Left kidney (tissue), 2 donors: ENCODE data around the gene HABP2. TPM values are rescaled to one million over a fixed set of nuclear protein-coding genes. Genes with fewer than 3 reads are reported as not detected.

ENCODE experiments used
- DNase-seq: peaks from one replicate; pipeline ENCODE4 v3.0.0-alpha.2; 2013
- polyA plus RNA-seq: library from polyadenylated mRNA; unstranded; fragments of 120-200 nt; gene quantifications from one replicate; pipeline ENCODE4 v1.2.1, GENCODE V29; 2013; ENCODE audit not compliant: insufficient read length

The HABP2 gene
- polyA plus RNA-seq, 1 donor: 0.52 TPM

- no peak for DNase-seq
These were observed 5.1 kb downstream of the HABP2 start for GRCh38 chr10:113557903-113558321.

GRCh38 chr10:113560071-113560470 is 7.2 kb downstream of the HABP2 start:
- no peak for DNase-seq

DNA sequence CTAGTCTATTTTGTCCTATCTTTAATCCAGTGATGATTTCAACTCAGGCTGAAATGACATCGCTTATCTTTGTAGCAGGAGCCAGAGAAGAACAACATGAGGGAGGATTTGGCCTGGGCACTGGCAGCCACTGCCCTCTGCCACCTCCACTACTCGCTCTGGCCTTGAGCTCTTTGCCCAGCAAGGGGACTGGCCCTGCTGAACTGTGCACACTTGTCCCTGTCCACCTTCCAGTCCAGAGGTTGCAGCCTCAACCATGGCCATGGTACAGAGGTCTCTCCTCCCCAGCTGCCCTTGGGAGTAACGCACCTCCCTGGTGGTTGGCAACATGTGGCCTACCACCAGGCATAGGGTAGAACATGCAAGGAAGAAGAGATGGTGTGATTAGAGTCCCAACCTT is 8.4 kb downstream of the HABP2 start:
- no peak for DNase-seq

- no peak for DNase-seq
These were observed 9.2 kb downstream of the HABP2 start for GRCh38 chr10:113562069-113562468.

GRCh38 chr10:113562704-113563103 is 9.9 kb downstream of the HABP2 start:
- DNase-seq: no peak

DNA sequence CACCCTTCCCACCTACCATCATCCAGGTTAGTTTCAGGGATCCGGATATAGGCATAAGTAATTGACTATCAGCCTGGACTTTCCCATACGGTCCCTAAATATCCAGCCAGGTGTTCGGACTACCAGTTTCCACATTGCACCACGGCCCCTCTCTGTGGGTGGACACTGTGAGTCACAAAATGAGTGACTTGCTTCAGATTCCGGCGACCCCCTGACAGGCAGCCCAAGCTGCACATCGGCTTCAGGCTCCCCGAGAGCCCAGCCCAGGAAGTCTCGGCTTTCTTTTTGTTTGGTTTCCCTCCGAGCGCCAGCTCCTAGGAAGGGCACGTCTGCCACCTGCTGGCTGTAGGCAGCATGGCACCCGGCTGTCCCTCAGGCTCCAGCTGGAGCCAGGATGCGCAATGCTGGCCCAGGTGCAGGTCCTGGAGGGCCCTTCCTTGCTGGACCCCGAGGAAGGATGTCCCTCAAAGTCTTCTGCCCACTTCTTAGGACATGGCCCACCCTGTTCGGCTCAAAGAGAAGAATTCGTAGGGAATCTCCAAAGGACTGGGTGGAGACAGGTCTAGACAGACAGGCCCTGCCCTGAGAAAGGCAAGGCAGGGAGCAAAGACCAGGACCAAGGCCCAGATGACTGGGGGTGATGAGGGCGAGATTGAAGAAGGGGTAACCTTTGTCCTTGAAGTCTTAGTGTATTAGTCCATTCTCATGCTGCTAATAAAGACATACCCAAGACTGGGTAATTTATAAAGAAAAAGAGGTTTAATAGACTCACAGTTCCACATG is 10.6 kb downstream of the HABP2 start:
- peak; percentile 59 for DNase-seq

- DNase-seq: no peak
These were observed 12.5 kb downstream of the HABP2 start for GRCh38 chr10:113565364-113565763.

DNA sequence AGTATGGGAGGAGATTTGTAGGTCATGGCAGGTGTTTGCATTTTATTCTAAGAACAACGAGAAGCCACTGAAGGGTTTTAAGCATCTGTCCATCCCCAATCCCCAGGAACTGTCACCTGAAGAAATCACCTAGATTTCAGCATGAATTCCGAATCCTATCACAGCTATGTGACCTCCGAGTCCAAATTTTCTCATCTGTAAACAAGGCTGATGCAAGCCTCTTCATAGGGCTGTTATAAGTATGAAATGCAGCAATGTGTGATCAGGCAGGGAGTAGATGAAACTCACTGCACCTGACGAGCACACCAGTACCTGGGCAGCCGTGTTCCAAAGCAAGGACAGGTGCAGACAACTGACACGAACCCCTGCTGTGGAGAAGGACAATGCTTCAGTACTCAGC is 14.0 kb downstream of the HABP2 start:
- no peak for DNase-seq

- DNase-seq: no peak
These were observed 16.7 kb downstream of the HABP2 start for GRCh38 chr10:113569576-113569975.

- no peak for DNase-seq
These were observed 19.9 kb downstream of the HABP2 start for GRCh38 chr10:113572520-113573290.

- DNase-seq: no peak
These were observed 20.5 kb downstream of the HABP2 start for GRCh38 chr10:113573368-113573767.

- DNase-seq: peak; percentile 60
These were observed 24.0 kb downstream of the HABP2 start for GRCh38 chr10:113576852-113577251.

DNA sequence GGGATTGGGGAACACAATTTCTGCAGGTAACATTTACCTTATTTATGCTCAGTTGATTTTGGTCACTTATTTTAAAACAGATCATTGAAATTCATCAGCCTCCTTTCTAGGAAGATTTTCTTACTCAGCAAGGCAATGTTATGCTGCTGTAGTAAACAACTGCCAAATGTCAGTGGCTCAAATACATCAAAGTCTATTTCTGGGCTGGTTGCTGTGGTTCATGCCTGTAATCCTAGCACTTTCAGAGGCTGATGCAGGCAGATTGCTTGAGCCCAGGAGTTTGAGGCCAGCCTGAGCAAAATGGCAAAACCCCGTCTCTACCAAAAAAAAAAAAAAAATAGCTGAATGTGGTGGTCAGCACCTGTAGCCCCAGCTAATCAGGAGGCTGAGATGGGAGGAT is 25.9 kb downstream of the HABP2 start:
- DNase-seq: no peak

DNA sequence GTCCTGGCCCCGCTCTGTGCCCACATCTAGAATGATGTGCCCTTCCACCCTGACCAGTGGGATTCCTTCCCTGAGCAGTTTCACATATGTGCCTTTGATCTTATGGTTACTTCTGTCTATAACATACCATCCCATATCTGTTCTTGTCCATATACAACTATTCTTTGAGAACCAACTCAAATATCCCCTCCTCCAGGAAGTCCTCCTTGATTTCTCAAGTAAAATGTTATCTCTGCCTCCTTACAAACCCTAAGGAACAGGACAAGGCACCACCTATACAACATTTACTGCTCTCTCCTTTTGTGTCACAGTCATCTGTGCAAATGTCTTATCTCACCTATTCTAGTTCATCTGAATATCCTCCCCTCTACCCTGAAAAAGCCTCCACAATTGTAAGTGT is 28.2 kb downstream of the HABP2 start:
- no peak for DNase-seq

DNA sequence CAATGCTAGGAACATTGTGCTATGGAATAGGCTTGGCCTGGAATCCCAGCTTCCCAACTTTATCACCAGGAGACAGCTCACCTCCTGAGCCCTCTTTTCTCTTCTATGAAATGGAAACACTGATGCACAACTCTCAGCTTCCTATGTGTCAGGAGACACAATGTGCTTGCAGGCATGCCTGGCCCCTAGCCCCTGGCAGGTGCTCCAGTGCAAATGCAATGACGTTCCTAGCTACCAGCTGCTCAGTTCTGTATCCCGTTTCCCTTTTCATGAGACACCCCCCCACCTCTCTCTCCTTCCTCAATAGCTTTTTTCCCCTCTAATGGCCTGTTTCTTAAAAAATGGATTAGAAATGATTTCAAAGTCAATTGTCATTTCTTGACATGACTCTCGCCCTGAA is 30.7 kb downstream of the HABP2 start:
- no peak for DNase-seq

DNA sequence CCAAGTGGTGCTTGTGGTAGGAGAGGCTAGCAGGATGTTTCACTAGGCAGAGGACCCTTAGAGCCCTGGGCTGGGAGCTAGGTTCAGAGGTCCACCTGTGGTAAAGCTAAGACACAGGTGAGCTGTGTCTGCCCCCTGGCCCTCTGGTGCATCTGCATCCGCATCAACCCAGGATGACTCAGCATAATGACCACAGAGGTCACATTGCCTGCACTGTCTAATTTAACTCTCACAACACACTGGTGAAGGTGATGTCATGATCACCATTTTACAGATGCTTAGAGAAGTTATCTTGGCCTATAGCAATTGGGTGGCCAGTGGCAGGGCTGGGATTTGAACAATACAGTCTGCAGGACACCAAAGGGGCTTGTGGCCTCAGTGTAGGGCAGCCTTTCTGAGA is 33.1 kb downstream of the HABP2 start:
- no peak for DNase-seq

DNA sequence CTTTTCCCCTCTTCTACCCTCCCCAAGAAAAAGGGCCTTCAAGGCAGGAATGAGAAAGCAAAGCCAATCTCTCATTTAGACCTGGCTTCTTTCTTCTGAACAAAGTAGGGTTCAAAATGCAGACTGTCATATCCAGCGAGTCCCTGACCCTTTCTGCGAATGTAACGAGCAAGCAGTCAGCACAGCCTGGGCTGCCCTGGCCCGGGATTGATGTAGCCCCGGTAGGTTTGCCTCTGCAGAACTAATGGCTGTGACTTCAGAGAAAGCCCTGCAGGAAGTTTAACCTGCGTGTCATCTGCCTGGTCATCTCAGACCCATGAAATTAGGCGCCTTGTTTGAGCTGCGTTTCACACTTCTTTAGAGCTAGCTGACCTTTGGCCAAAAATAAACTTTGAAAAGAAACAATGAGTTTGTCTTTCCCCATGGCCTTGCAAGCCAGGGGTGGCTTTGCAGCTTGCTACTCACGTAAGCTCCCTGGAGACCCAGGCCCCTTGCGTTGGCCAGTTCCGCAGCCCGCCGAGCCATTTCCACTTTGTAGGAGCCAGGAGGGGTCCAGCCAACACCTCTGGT is 36.4 kb downstream of the HABP2 start:
- DNase-seq: no peak

DNA sequence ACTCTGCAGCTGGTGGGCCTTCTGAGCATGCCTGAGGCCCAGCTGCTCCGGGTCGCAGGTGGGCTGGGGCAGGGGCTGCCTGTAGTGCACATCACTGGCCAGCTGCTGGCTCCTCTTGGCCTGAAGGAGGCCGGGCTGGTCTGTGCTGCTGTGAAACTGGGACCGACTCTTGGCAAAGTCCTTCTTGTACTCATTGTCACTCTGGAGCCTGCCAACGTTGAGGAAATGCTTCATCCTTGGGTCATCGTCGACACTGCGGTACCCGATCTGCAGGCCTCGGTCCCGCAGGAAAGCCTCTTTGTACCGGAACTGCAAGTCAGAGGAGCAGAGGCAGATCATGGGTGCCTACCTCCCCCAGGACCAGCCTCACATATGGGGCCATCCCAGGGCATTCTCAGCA is 37.7 kb downstream of the HABP2 start:
- no peak for DNase-seq

GRCh38 chr10:113592380-113592779 is 39.5 kb downstream of the HABP2 start:
- no peak for DNase-seq

DNA sequence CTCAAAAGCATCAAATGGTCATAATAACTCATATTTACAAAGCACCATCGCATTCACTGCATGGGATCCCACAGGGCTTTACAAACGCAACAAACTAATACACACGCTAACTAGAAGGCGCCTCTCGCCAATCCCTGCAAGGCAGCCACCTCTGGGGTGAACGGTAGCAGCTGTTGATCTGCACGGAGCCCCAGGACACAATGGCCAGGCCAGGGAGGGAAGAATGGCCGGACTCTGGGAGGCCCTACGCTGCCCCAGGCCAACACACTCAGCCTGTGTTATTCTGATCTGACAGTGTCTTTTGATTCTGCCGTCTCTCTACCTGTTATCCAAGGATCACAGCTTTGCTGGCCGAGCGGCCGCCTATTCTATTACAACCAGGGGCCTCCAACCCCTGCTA is 41.8 kb downstream of the HABP2 start:
- no peak for DNase-seq

- no peak for DNase-seq
These were observed 47.7 kb downstream of the HABP2 start for GRCh38 chr10:113600569-113600968.

DNA sequence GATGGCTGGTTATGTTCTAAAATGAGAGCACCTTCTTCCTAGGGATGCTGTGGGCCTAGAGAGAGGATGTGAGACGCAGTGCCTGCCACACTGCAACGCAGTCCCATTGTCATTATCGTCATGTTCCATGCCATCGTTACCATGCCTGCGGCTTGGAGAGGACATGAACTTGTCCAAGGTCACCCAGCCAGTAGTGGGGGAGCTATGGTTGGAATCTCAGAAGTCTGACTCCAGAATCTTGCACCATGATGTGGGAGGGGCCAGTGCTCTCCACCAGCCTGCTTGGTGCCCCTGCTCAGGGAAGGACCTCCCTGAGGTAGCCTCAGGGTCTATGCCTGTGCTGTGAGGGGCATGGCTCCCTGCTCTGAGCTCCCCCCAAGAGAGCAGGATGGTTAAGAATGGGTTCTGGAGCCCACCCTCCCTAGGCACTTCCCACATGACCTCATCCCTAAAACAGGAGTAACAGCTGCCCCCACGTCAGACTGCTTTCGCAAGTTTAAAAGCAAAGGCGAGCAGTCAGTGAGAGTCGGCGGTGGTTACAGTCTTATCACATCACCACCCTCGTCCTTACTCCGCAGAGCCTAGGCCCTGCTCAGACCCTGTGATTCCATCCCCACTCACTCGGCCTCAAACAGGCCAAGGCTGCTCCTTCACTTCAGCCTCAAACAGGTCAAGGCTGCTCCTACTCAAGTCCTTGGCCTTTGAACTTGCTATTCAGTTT is 50.4 kb downstream of the HABP2 start:
- DNase-seq: no peak

GRCh38 chr10:113604572-113604971 is 51.7 kb downstream of the HABP2 start:
- no peak for DNase-seq
